GM12872 (cell line): ENCODE measurements around the gene KRTAP10-1.
A peak's percentile ranks its signal among the peaks of the same experiment; 100 is the strongest.
"Not testable (repeated sequence)": the region's sequence is repeated elsewhere in the genome, so short reads cannot be mapped to it uniquely, and the experiment has no call there.

ENCODE experiments used
- CTCF ChIP-seq: IDR thresholded peaks from 3 replicates; pipeline ENCODE4 v1.5.1; 2011; ENCODE audit warnings: low read depth, mild to moderate bottlenecking, low read length, moderate library complexity; ENCODE audit not compliant: insufficient read depth

The KRTAP10-1 gene

GRCh38 chr21:44574457-44575306 is 34.7 kb upstream of the KRTAP10-1 start:
- peak; percentile 25; the same call in 1 of the 3 replicates for TF ChIP-seq CTCF

- TF ChIP-seq CTCF, result not testable (repeated sequence)
Measured at GRCh38 chr21:44573630-44574456, 33.8 kb upstream of the KRTAP10-1 start, which contains the start of gene KRTAP10-4. TSS of gene KRTAP10-4 (plus strand) at chr21:44573729. CDS start at chr21:44573759, 30 bp downstream.

GRCh38 chr21:44572959-44573583 is 33.1 kb upstream of the KRTAP10-1 start:
- TF ChIP-seq CTCF, result no peak

- no peak for TF ChIP-seq CTCF
Measured at GRCh38 chr21:44571844-44572782, 32.1 kb upstream of the KRTAP10-1 start.

GRCh38 chr21:44571296-44571695 is 31.3 kb upstream of the KRTAP10-1 start:
- no peak for TF ChIP-seq CTCF

GRCh38 chr21:44569861-44570517 is 30.0 kb upstream of the KRTAP10-1 start:
- TF ChIP-seq CTCF, result no peak
